Stimulated activated CD4-positive, alpha-beta T cell treated with anti-CD3 and anti-CD28 coated beads, Interleukin-4, amount 100 ng/mL, for 48 hours (primary cell): ENCODE measurements around the gene SLC41A3.
"Not testable (repeated sequence)": the region's sequence is repeated elsewhere in the genome, so short reads cannot be mapped to it uniquely, and the experiment has no call there.

Experiments used
- DNase-seq, 2 donors: peaks; one replicate each; pipeline ENCODE4 v3.0.0-alpha.2; 2020; ENCODE audit warnings: low read depth in 2 of 2

Gene SLC41A3

GRCh38 chr3:126003447-126004190 is 80.3 kb downstream of the SLC41A3 start:
- no peak for DNase-seq

GRCh38 chr3:126002189-126002588 is 81.7 kb downstream of the SLC41A3 start:
- no peak for DNase-seq

- DNase-seq = not testable (repeated sequence)
Measured at GRCh38 chr3:125996751-125997150, 87.2 kb downstream of the SLC41A3 start.

GRCh38 chr3:125990253-125990970 is 93.5 kb downstream of the SLC41A3 start:
- DNase-seq = peak; percentile 59 to 69

GRCh38 chr3:125984951-125985350 is 99.0 kb downstream of the SLC41A3 start:
- not testable (repeated sequence) for DNase-seq

GRCh38 chr3:125977104-125977503 is 106.8 kb downstream of the SLC41A3 start:
- DNase-seq = not testable (repeated sequence)

GRCh38 chr3:125976003-125976390 is 107.9 kb downstream of the SLC41A3 start:
- not testable (repeated sequence) for DNase-seq

- DNase-seq = not testable (repeated sequence)
Measured at GRCh38 chr3:125975245-125976002, 108.5 kb downstream of the SLC41A3 start.

GRCh38 chr3:125971997-125972944 is 111.7 kb downstream of the SLC41A3 start:
- DNase-seq = peak; percentile 9 to 10

- DNase-seq = not testable (repeated sequence)
Measured at GRCh38 chr3:125968701-125969592, 115.0 kb downstream of the SLC41A3 start, which contains the start of gene ROPN1B. Gene ROPN1B, plus strand, starts transcription at chr3:125969178. Its CDS starts 2,877 bp downstream, at chr3:125972055.

- not testable (repeated sequence) for DNase-seq
Measured at GRCh38 chr3:125968121-125968520, 115.8 kb downstream of the SLC41A3 start.

- DNase-seq = no peak
Measured at GRCh38 chr3:125967156-125967555, 116.8 kb downstream of the SLC41A3 start.

- DNase-seq = no peak
Measured at GRCh38 chr3:125965505-125965904, 118.4 kb downstream of the SLC41A3 start.

- not testable (repeated sequence) for DNase-seq
Measured at GRCh38 chr3:125963834-125964233, 120.1 kb downstream of the SLC41A3 start.

GRCh38 chr3:125961289-125961589 is 122.7 kb downstream of the SLC41A3 start:
- DNase-seq = no peak

GRCh38 chr3:125960456-125961288 is 123.3 kb downstream of the SLC41A3 start:
- DNase-seq = no peak

- DNase-seq = no peak
Measured at GRCh38 chr3:125960066-125960424, 123.9 kb downstream of the SLC41A3 start.

- no peak for DNase-seq
Measured at GRCh38 chr3:125959317-125960065, 124.4 kb downstream of the SLC41A3 start.
